DOHH2 (cell line): ENCODE results near the gene COL13A1.

Source experiments
- H3F3A ChIP-seq: fragments of 200-600 bp; sonication (generic), shearing (Covaris generic); 2 replicates; pipeline ENCODE4 v1.6.0; 2016; ENCODE audit warnings: antibody characterized with exemption, mild to moderate bottlenecking; ENCODE audit not compliant: control insufficient read depth, insufficient read depth
- H3K27ac ChIP-seq: fragments of 200-600 bp; sonication (generic); 2 replicates; pipeline ENCODE4 v1.5.1; 2014; ENCODE audit warnings: low read depth, mild to moderate bottlenecking, low read length, moderate library complexity
- H3K27me3 ChIP-seq: fragments of 200-600 bp; sonication (generic); 2 replicates; pipeline ENCODE4 v1.6.1; 2014; ENCODE audit warnings: mild to moderate bottlenecking, low read length, mixed read lengths; ENCODE audit not compliant: control insufficient read depth
- H3K36me3 ChIP-seq: fragments of 200-600 bp; sonication (generic); 2 replicates; pipeline ENCODE4 v1.6.1; 2014; ENCODE audit warnings: mild to moderate bottlenecking, low read length, moderate library complexity, mixed read lengths; ENCODE audit not compliant: control insufficient read depth
- H3K4me1 ChIP-seq: fragments of 200-600 bp; sonication (generic); 2 replicates; pipeline ENCODE4 v1.6.1; 2014; ENCODE audit warnings: mild to moderate bottlenecking, low read length, mixed read lengths; ENCODE audit not compliant: control insufficient read depth
- H3K4me2 ChIP-seq: fragments of 200-600 bp; sonication (generic); 2 replicates; pipeline ENCODE4 v1.6.0; 2014; ENCODE audit warnings: mild to moderate bottlenecking, low read length, moderate library complexity
- H3K4me3 ChIP-seq: fragments of 200-600 bp; sonication (generic); 2 replicates; pipeline ENCODE4 v1.5.1; 2014; ENCODE audit warnings: mild to moderate bottlenecking, low read length, mixed read lengths
- H3K79me2 ChIP-seq: fragments of 200-600 bp; sonication (generic); 2 replicates; pipeline ENCODE4 v1.6.1; 2014; ENCODE audit warnings: mild to moderate bottlenecking, low read length, mixed read lengths; ENCODE audit not compliant: control insufficient read depth
- H3K9me2 ChIP-seq: fragments of 200-600 bp; sonication (generic); replicated peaks from 2 replicates; pipeline ENCODE4 v1.6.1; 2014; ENCODE audit warnings: mild to moderate bottlenecking, low read length, mixed read lengths; ENCODE audit not compliant: control insufficient read depth
- H3K9me3 ChIP-seq: fragments of 200-600 bp; sonication (generic); 2 replicates; pipeline ENCODE4 v1.6.1; 2014; ENCODE audit warnings: antibody characterized with exemption, low read length, mixed read lengths; ENCODE audit not compliant: control insufficient read depth, insufficient read depth
- H4K20me1 ChIP-seq: fragments of 200-600 bp; sonication (generic); 2 replicates; pipeline ENCODE4 v1.6.0; 2014; ENCODE audit warnings: low read depth, mild to moderate bottlenecking, antibody characterized with exemption, low read length, moderate library complexity; ENCODE audit not compliant: control insufficient read depth, insufficient read depth
- CTCF ChIP-seq: fragments of 200-600 bp; sonication (generic); IDR thresholded peaks from one replicate; pipeline ENCODE4 v1.5.1; 2014; ENCODE audit warnings: antibody characterized with exemption, mild to moderate bottlenecking, low read depth, low read length; ENCODE audit not compliant: poor library complexity, severe bottlenecking
- EZH2phosphoT487 ChIP-seq: fragments of 200-600 bp; sonication (generic); IDR thresholded peaks from 2 replicates; pipeline ENCODE4 v1.6.1; 2017; ENCODE audit warnings: borderline replicate concordance, mild to moderate bottlenecking, antibody characterized with exemption, low read length, moderate library complexity, mixed read lengths

The COL13A1 gene

DNA sequence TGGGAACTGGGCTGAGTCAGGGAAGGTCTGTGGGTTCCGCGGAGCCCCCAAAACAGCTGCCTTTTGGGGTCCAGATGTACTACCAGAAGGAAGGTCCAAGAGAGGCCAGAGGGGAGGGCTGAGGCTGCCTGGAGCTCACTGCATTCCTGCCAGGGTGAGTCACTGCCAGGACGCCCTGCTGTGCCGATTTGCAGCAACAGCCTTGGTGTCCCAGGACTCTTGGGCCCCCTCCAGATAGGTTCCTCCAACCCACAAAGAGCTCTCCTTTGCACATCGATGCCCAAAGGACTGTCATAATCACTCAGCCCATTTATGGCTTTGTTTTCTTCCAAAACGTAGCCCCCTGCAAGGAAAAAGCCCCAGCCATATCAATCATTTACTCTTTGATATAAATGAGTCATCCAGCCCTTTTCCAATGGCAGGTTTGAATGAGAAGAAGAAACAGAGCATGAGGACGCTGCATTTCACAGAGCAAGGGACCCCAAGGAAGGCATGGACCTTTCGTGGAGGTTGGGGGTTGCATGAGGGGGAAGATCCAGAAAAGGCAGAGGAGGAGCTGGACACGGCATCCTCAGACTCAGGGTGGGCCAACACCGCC, 32.2 kb upstream of the COL13A1 start:
- Histone ChIP-seq H3K27me3 (no peaks in the 10 kb centered on the region), H4K20me1 (no peaks in the 10 kb centered on the region), H3K9me2 (no peaks in the 10 kb centered on the region), H3K79me2 (no peaks in the 10 kb centered on the region), H3K36me3 (no peaks in the 10 kb centered on the region), H3K9me3 (no peaks in the 10 kb centered on the region), H3K4me2 (no peak overlapping the region), H3K27ac (no peak overlapping the region), H3K4me1 (no peaks in the 10 kb centered on the region), H3K4me3 (no peak overlapping the region), H3F3A (no peaks in the 10 kb centered on the region)
- TF ChIP-seq CTCF (no peak), EZH2phosphoT487 (no peak)

DNA sequence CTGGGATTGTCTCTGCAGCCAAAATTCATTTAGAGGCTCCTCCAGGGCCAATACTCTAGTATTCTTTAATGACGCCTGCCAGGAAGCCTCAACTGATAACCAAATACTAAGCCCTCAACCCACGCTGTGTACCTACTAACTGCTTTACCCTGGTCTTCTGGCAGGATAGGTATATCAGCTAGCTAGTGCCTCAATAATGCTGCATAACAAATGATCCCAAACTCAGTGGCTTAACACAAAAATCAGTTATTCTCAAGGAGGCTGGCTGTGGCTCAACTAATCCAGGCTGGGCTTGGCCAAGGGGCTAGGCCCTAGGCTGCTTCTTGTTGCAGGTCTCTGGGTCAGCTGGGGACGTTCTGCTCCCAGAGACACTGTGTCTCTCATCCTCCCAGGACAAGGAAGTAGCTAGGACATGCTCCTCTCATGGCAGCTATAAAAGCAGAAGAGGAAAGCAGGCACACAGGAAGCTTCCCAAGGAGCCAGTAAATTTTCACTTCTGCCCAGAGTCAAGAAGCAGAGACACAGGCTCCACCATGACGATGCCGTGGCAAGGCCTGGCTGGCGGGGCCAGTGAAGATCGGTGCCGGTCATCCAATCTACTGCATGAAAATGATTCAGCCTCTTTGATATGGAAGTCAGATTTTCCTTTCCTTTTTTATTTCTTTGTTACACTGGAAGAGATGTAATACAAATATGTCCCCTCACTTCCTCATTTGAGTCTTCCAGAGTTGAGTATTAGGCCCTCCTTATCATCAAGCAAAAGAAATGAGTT, 28.6 kb upstream of the COL13A1 start:
- H3K4me1 ChIP-seq: no peaks in the 10 kb centered on the region
- H4K20me1 ChIP-seq: no peaks in the 10 kb centered on the region
- H3F3A ChIP-seq: no peaks in the 10 kb centered on the region
- no peaks in the 10 kb centered on the region for H3K79me2 ChIP-seq
- H3K9me2 ChIP-seq: no peaks in the 10 kb centered on the region
- no peaks in the 10 kb centered on the region for H3K9me3 ChIP-seq
- TF ChIP-seq CTCF (no peak), EZH2phosphoT487 (no peak)
- H3K27me3 ChIP-seq: no peaks in the 10 kb centered on the region
- no peak overlapping the region for H3K4me3 ChIP-seq
- no peak overlapping the region for H3K27ac ChIP-seq
- H3K4me2 ChIP-seq: no peak overlapping the region
- no peaks in the 10 kb centered on the region for H3K36me3 ChIP-seq

GRCh38 chr10:69774596-69774995, 27.1 kb upstream of the COL13A1 start:
- no peaks in the 10 kb centered on the region for H3K4me1 ChIP-seq
- no peaks in the 10 kb centered on the region for H3K9me2 ChIP-seq
- no peaks in the 10 kb centered on the region for H4K20me1 ChIP-seq
- no peaks in the 10 kb centered on the region for H3F3A ChIP-seq
- no peak overlapping the region for H3K4me2 ChIP-seq
- no peak overlapping the region for H3K4me3 ChIP-seq
- no peaks in the 10 kb centered on the region for H3K79me2 ChIP-seq
- no peak overlapping the region for H3K27ac ChIP-seq
- H3K27me3 ChIP-seq: no peaks in the 10 kb centered on the region
- no peaks in the 10 kb centered on the region for H3K36me3 ChIP-seq
- no peak for TF ChIP-seq EZH2phosphoT487
- peak; percentile 9 for TF ChIP-seq CTCF
- H3K9me3 ChIP-seq: no peaks in the 10 kb centered on the region
